Suppressor macrophage (primary cell): ENCODE measurements around the gene KLHL17.
A peak's percentile ranks its signal among the peaks of the same experiment; 100 is the strongest.
"Not testable (repeated sequence)": the region's sequence is repeated elsewhere in the genome, so short reads cannot be mapped to it uniquely, and the experiment has no call there.

Experiments
- DNase-seq, 4 experiments: peaks; one replicate each; pipeline ENCODE4 v3.0.0-alpha.2; 2020 to 2022

Gene KLHL17

GRCh38 chr1:970242-970972, 10.0 kb downstream of the KLHL17 start:
- peak in 1 of 4 experiments; percentile 0 for DNase-seq

- DNase-seq, result peak in 1 of 4 experiments; percentile 1
Measured at GRCh38 chr1:970973-971730, 10.8 kb downstream of the KLHL17 start.

GRCh38 chr1:971751-972506, 11.5 kb downstream of the KLHL17 start:
- no peak for DNase-seq

GRCh38 chr1:972726-973458, 12.5 kb downstream of the KLHL17 start:
- no peak for DNase-seq

- DNase-seq, result no peak
Measured at GRCh38 chr1:973459-974292, 13.3 kb downstream of the KLHL17 start.

- no peak for DNase-seq
Measured at GRCh38 chr1:974293-974640, 13.9 kb downstream of the KLHL17 start.

GRCh38 chr1:974687-975328, 14.4 kb downstream of the KLHL17 start:
- peak in 1 of 4 experiments; percentile 2 for DNase-seq

- DNase-seq, result peak in 1 of 4 experiments; percentile 2
Measured at GRCh38 chr1:975365-975764, 15.0 kb downstream of the KLHL17 start.

- DNase-seq, result peak; percentile 66 to 82 (median 74)
Measured at GRCh38 chr1:975896-976683, 15.7 kb downstream of the KLHL17 start.

- DNase-seq, result not testable (repeated sequence)
Measured at GRCh38 chr1:976791-977190, 16.4 kb downstream of the KLHL17 start.

GRCh38 chr1:978069-978834, 17.9 kb downstream of the KLHL17 start:
- no peak for DNase-seq

- no peak for DNase-seq
Measured at GRCh38 chr1:978835-979743, 18.7 kb downstream of the KLHL17 start.

- DNase-seq, result peak in 1 of 4 experiments; percentile 1
Measured at GRCh38 chr1:979744-980072, 19.3 kb downstream of the KLHL17 start.

GRCh38 chr1:980137-980571, 19.8 kb downstream of the KLHL17 start:
- peak in 1 of 4 experiments; percentile 1 for DNase-seq

- DNase-seq, result peak in 1 of 4 experiments; percentile 3
Measured at GRCh38 chr1:980602-981395, 20.4 kb downstream of the KLHL17 start.

GRCh38 chr1:981491-981954, 21.1 kb downstream of the KLHL17 start:
- DNase-seq, result peak in 1 of 4 experiments; percentile 1

GRCh38 chr1:981955-982558, 21.7 kb downstream of the KLHL17 start, which contains the start of gene PERM1:
TSS of gene PERM1 (minus strand) at chr1:982093. CDS start at chr1:981029, 1,064 bp downstream.
- no peak for DNase-seq
